GM12878 (cell line): ENCODE data around the gene SSUH2. TPM values are rescaled to one million over a fixed set of nuclear protein-coding genes. Genes with fewer than 3 reads are reported as not detected.
A peak's percentile ranks its signal among the peaks of the same experiment; 100 is the strongest.

Experiments used
- ATF7 ChIP-seq: fragments of 450-650 bp; IDR thresholded peaks from 2 replicates; pipeline ENCODE4 v1.6.1; 2016; ENCODE audit warnings: low read depth, mild to moderate bottlenecking
- BCL11A ChIP-seq: IDR thresholded peaks from 2 replicates; pipeline ENCODE4 v1.6.1; 2011; ENCODE audit warnings: low read depth, low read length
- CHD2 ChIP-seq: IDR thresholded peaks from 2 replicates; pipeline ENCODE4 v1.6.1; 2011; ENCODE audit warnings: low read depth, low read length, improper control_type of control experiment, borderline replicate concordance
- CREB1 ChIP-seq: IDR thresholded peaks from 2 replicates; pipeline ENCODE4 v1.6.1; 2012; ENCODE audit warnings: low read depth, mild to moderate bottlenecking, inconsistent platforms
- ETV6 ChIP-seq, 2 experiments: fragments of 450-650 bp in 1 of 2; IDR thresholded peaks in 1 of 2; conservative IDR thresholded peaks in 1 of 2; 2 replicates each; pipeline ENCODE4 v1.6.1; 2014; ENCODE audit warnings: antibody characterized with exemption in 1 of 2, borderline replicate concordance in 1 of 2, low read depth in 1 of 2, mild to moderate bottlenecking in 1 of 2, moderate library complexity in 1 of 2
- FOXK2 ChIP-seq: fragments of 450-650 bp; IDR thresholded peaks from 2 replicates; pipeline ENCODE4 v1.6.1; 2017; ENCODE audit warnings: mild to moderate bottlenecking, moderate library complexity
- FOXM1 ChIP-seq: IDR thresholded peaks from 2 replicates; pipeline ENCODE4 v1.6.1; 2012; ENCODE audit warnings: low read depth, mild to moderate bottlenecking, inconsistent platforms, low read length, moderate library complexity
- GATAD2B ChIP-seq: fragments of 450-650 bp; conservative IDR thresholded peaks from 2 replicates; pipeline ENCODE4 v1.6.1; 2017; ENCODE audit warnings: low read depth, mild to moderate bottlenecking, moderate library complexity
- IKZF1 ChIP-seq: fragments of 450-650 bp; conservative IDR thresholded peaks from 2 replicates; pipeline ENCODE4 v1.6.1; 2017; ENCODE audit warnings: antibody characterized with exemption, mild to moderate bottlenecking
- IRF4 ChIP-seq: IDR thresholded peaks from 2 replicates; pipeline ENCODE4 v1.6.1; 2011; ENCODE audit warnings: low read depth, low read length
- SMARCA5 ChIP-seq: fragments of 450-650 bp; IDR thresholded peaks from 2 replicates; pipeline ENCODE4 v1.6.1; 2017; ENCODE audit warnings: mild to moderate bottlenecking
- SRF ChIP-seq, 2 experiments: IDR thresholded peaks; 2 replicates each; pipeline ENCODE4 v1.6.1; 2011; ENCODE audit warnings: low read depth in 2 of 2, low read length in 2 of 2, mild to moderate bottlenecking in 1 of 2, moderate library complexity in 1 of 2
- ZNF687 ChIP-seq: fragments of 450-650 bp; IDR thresholded peaks from 2 replicates; pipeline ENCODE4 v1.6.1; 2017; ENCODE audit warnings: mild to moderate bottlenecking, moderate library complexity
- ZSCAN29 ChIP-seq: fragments of 450-650 bp; IDR thresholded peaks from 2 replicates; pipeline ENCODE4 v1.6.1; 2017; ENCODE audit warnings: mild to moderate bottlenecking, moderate library complexity
- polyA plus RNA-seq, 11 experiments: library from polyadenylated mRNA; depleted of rRNA in 4 of 11; unstranded in 6 of 11; stranded (reverse) in 5 of 11; fragments of >200 nt; fragmentation: Nextera tagmentation in 4 of 11; fragmentation: Illumina TruSeq in 1 of 11; extraction: Ambion mirVana in 4 of 11; extraction: Trizol in 1 of 11; gene quantifications; 1 replicate in 1 of 11; 2 replicates in 10 of 11; pipeline versions ENCODE4 v1.2.1 to v1.2.3, GENCODE V29; 2011 to 2016; ENCODE audit warnings: inconsistent platforms in 2 of 11, missing spikeins in 2 of 11, low read depth in 1 of 11
- total RNA-seq, 4 experiments: library from RNA; depleted of rRNA in 3 of 4; stranded (reverse); fragments of >200 nt in 3 of 4; fragmentation: Illumina TruSeq in 1 of 4; extraction: Trizol in 1 of 4; gene quantifications; 2 replicates each; pipeline versions ENCODE4 v1.2.1 to v1.2.3, GENCODE V29; 2013 to 2021
- TF ChIP-seq, protein P1 (sequence below): fragments of 450-650 bp; IDR thresholded peaks from 2 replicates; pipeline ENCODE4 v1.6.1; 2014; ENCODE audit warnings: mild to moderate bottlenecking
- TF ChIP-seq, protein P2 (sequence below): fragments of 450-650 bp; IDR thresholded peaks from 2 replicates; pipeline ENCODE4 v1.6.1; 2017; ENCODE audit warnings: mild to moderate bottlenecking, moderate library complexity
- TF ChIP-seq, protein P3 (sequence below): fragments of 450-650 bp; IDR thresholded peaks from 2 replicates; pipeline ENCODE4 v1.6.1; 2017; ENCODE audit warnings: mild to moderate bottlenecking, low read depth, inconsistent platforms; ENCODE audit not compliant: poor library complexity, severe bottlenecking

SSUH2 gene
- total and polyA plus RNA-seq, 10 of the 15 experiments (the other 5 are each of a cell fraction or from before 2014, with no cell fraction given) = 0.09 to 0.26 TPM; not detected in 8

DNA sequence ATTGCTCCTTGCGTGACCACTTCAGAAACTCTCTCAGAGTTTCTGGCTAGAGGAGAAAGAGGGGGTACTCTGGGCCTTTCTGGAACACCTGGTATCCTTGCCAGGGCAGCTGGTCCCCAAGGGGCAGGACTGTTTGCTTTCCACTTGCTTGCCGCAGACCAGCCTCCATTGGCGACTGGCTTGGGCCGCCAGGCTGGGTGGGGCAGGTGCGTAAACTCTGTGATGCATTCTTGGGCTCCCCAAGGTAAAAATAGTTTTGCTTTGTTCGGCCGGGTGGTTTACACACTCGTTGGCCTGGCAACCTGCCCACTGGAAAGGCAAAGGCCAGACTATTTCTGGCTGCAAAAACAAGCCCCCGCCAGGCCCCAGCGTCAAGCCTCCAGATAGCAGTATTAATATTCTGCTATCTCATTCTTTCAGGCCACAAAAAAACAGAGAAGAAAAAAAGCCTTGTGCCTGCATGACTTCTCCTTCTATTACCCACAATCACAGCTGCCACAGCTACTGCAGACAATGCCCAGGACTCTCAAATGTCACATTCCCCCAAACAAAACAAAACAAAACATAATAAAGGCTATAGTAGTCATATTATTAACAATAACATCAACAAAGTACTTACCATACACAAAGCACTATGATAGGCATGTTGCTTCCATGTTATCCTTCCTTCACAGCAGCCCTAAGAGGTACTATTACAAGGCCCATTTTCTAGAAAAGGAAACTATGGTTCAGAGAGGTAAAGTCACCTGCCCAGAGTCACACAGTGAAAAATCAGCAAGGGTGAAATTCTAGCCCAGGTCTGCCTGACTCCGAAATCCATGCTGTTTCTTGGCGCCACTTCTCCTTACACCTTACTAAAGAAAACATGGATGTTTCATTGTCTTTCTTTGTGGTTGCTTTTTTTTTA is 14.0 kb upstream of the SSUH2 start (continued):
- TF ChIP-seq ZNF687 (0 out of 2 replicates have a peak, but pooled peaks have one; percentile 35), BCL11A (peak; percentile 44; the same call in 1 of the 2 replicates), ETV6 (conservative IDR thresholded peaks at IDR 0.05 in 1 of 2, IDR thresholded peaks at IDR 0.05 in 1 of 2; ENCODE audit: borderline replicate concordance in 1 of 2, low read depth in 1 of 2) (no peak), CREB1 (peak; percentile 42; the same call in 1 of the 2 replicates), CHD2 (0 out of 2 replicates have a peak, but pooled peaks have one; percentile 17), GATAD2B (peak; percentile 62), IRF4 (no peak), SRF (IDR thresholded peaks at IDR 0.05; ENCODE audit: low read depth in 2 of 2, low read length in 2 of 2) (no peak), IKZF1 (peak; percentile 76), FOXK2 (0 out of 2 replicates have a peak, but pooled peaks have one; percentile 41), SMARCA5 (peak; percentile 76), ZSCAN29 (no peak), ATF7 (peak; percentile 75; the same call in 1 of the 2 replicates), FOXM1 (peak; percentile 78; the same call in 1 of the 2 replicates)
- TF ChIP-seq, protein P1, sequence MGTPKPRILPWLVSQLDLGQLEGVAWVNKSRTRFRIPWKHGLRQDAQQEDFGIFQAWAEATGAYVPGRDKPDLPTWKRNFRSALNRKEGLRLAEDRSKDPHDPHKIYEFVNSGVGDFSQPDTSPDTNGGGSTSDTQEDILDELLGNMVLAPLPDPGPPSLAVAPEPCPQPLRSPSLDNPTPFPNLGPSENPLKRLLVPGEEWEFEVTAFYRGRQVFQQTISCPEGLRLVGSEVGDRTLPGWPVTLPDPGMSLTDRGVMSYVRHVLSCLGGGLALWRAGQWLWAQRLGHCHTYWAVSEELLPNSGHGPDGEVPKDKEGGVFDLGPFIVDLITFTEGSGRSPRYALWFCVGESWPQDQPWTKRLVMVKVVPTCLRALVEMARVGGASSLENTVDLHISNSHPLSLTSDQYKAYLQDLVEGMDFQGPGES = no peak
- TF ChIP-seq, protein P2, sequence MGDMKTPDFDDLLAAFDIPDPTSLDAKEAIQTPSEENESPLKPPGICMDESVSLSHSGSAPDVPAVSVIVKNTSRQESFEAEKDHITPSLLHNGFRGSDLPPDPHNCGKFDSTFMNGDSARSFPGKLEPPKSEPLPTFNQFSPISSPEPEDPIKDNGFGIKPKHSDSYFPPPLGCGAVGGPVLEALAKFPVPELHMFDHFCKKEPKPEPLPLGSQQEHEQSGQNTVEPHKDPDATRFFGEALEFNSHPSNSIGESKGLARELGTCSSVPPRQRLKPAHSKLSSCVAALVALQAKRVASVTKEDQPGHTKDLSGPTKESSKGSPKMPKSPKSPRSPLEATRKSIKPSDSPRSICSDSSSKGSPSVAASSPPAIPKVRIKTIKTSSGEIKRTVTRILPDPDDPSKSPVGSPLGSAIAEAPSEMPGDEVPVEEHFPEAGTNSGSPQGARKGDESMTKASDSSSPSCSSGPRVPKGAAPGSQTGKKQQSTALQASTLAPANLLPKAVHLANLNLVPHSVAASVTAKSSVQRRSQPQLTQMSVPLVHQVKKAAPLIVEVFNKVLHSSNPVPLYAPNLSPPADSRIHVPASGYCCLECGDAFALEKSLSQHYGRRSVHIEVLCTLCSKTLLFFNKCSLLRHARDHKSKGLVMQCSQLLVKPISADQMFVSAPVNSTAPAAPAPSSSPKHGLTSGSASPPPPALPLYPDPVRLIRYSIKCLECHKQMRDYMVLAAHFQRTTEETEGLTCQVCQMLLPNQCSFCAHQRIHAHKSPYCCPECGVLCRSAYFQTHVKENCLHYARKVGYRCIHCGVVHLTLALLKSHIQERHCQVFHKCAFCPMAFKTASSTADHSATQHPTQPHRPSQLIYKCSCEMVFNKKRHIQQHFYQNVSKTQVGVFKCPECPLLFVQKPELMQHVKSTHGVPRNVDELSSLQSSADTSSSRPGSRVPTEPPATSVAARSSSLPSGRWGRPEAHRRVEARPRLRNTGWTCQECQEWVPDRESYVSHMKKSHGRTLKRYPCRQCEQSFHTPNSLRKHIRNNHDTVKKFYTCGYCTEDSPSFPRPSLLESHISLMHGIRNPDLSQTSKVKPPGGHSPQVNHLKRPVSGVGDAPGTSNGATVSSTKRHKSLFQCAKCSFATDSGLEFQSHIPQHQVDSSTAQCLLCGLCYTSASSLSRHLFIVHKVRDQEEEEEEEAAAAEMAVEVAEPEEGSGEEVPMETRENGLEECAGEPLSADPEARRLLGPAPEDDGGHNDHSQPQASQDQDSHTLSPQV = 0 out of 2 replicates have a peak, but pooled peaks have one; percentile 16
- TF ChIP-seq, protein P3, sequence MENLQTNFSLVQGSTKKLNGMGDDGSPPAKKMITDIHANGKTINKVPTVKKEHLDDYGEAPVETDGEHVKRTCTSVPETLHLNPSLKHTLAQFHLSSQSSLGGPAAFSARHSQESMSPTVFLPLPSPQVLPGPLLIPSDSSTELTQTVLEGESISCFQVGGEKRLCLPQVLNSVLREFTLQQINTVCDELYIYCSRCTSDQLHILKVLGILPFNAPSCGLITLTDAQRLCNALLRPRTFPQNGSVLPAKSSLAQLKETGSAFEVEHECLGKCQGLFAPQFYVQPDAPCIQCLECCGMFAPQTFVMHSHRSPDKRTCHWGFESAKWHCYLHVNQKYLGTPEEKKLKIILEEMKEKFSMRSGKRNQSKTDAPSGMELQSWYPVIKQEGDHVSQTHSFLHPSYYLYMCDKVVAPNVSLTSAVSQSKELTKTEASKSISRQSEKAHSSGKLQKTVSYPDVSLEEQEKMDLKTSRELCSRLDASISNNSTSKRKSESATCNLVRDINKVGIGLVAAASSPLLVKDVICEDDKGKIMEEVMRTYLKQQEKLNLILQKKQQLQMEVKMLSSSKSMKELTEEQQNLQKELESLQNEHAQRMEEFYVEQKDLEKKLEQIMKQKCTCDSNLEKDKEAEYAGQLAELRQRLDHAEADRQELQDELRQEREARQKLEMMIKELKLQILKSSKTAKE = peak; percentile 66
